ENCODE measurements around the gene LMLN. TPM values are rescaled to one million over a fixed set of nuclear protein-coding genes. Genes with fewer than 3 reads are reported as not detected.

Gene LMLN
- polyA plus RNA-seq, 1 donor (not counting 4 experiments of a cell fraction or from before 2014, with no cell fraction given) = 5.2 TPM

- H3K27me3 ChIP-seq (ENCODE audit: control insufficient read depth, extremely low read depth, insufficient read depth, low read length) = no peaks in the 10 kb centered on the region
- H3K9me1 ChIP-seq (ENCODE audit: control insufficient read depth, extremely low read depth, insufficient read depth, low read length) = no peaks in the 10 kb centered on the region
- no peak overlapping the region for H3K4me3 ChIP-seq (ENCODE audit: control insufficient read depth in 2 of 3, extremely low read depth in 1 of 3, insufficient read depth in 2 of 3, low read depth in 1 of 3, low read length in 3 of 3)
- TF ChIP-seq CTCF (optimal IDR thresholded peaks at IDR 0.05 in 1 of 3, IDR thresholded peaks at IDR 0.05 in 1 of 3, conservative IDR thresholded peaks at IDR 0.05 in 1 of 3; ENCODE audit: extremely low read depth in 1 of 3, insufficient read depth in 2 of 3, low read length in 3 of 3) = no peak
- TF ChIP-seq EZH2 (IDR thresholded peaks at IDR 0.05; ENCODE audit: low read length) = no peak
- H3K27ac ChIP-seq (ENCODE audit: control insufficient read depth, insufficient read depth, low read length) = no peak overlapping the region
- no peak overlapping the region for H2AFZ ChIP-seq (ENCODE audit: control insufficient read depth, low read length)
- dilution Hi-C loops (cut with MboI; ENCODE audit: extremely low pct_ligation_motif_present, low sequenced_read_pairs) = no loop called here
- H4K20me1 ChIP-seq (ENCODE audit: control insufficient read depth, extremely low read depth, insufficient read depth, low read length) = no peaks in the 10 kb centered on the region
- H3K79me2 ChIP-seq (ENCODE audit: control insufficient read depth, insufficient read depth, low read length) = no peaks in the 10 kb centered on the region
- H3K36me3 ChIP-seq (ENCODE audit: control insufficient read depth in 2 of 2, extremely low read depth in 1 of 2, insufficient read depth in 2 of 2, low read length in 2 of 2) = no peaks in the 10 kb centered on the region
- H3K4me1 ChIP-seq (ENCODE audit: control insufficient read depth, extremely low read depth, insufficient read depth, low read length) = no peaks in the 10 kb centered on the region
- H3K9me3 ChIP-seq (ENCODE audit: control insufficient read depth, low read depth, low read length) = no peaks in the 10 kb centered on the region
- H3K4me2 ChIP-seq (ENCODE audit: control insufficient read depth, extremely low read depth, insufficient read depth, low read depth, low read length) = no peak overlapping the region
- FAIRE-seq = no peak
- H3K9ac ChIP-seq (ENCODE audit: control insufficient read depth, extremely low read depth, insufficient read depth, low read length) = no peak overlapping the region
- DNase-seq (ENCODE audit: low read depth, low spot score) = no peak
Observed at GRCh38 chr3:198046120-198046857, 86.3 kb downstream of the LMLN start.

GRCh38 chr3:198048445-198048844 is 88.4 kb downstream of the LMLN start:
- FAIRE-seq = no peak
- H3K9ac ChIP-seq (ENCODE audit: control insufficient read depth, extremely low read depth, insufficient read depth, low read length) = no peak overlapping the region
- H3K9me3 ChIP-seq (ENCODE audit: control insufficient read depth, low read depth, low read length) = no peaks in the 10 kb centered on the region
- H3K79me2 ChIP-seq (ENCODE audit: control insufficient read depth, insufficient read depth, low read length) = no peaks in the 10 kb centered on the region
- H3K9me1 ChIP-seq (ENCODE audit: control insufficient read depth, extremely low read depth, insufficient read depth, low read length) = no peaks in the 10 kb centered on the region
- DNase-seq (ENCODE audit: low read depth, low spot score) = no peak
- H3K4me2 ChIP-seq (ENCODE audit: control insufficient read depth, extremely low read depth, insufficient read depth, low read depth, low read length) = no peak overlapping the region
- dilution Hi-C loops (cut with MboI; ENCODE audit: extremely low pct_ligation_motif_present, low sequenced_read_pairs) = no loop called here
- H4K20me1 ChIP-seq (ENCODE audit: control insufficient read depth, extremely low read depth, insufficient read depth, low read length) = no peaks in the 10 kb centered on the region
- no peaks in the 10 kb centered on the region for H3K27me3 ChIP-seq (ENCODE audit: control insufficient read depth, extremely low read depth, insufficient read depth, low read length)
- no peaks in the 10 kb centered on the region for H3K4me1 ChIP-seq (ENCODE audit: control insufficient read depth, extremely low read depth, insufficient read depth, low read length)
- TF ChIP-seq CTCF (optimal IDR thresholded peaks at IDR 0.05 in 1 of 3, IDR thresholded peaks at IDR 0.05 in 1 of 3, conservative IDR thresholded peaks at IDR 0.05 in 1 of 3; ENCODE audit: extremely low read depth in 1 of 3, insufficient read depth in 2 of 3, low read length in 3 of 3) (no peak), EZH2 (IDR thresholded peaks at IDR 0.05; ENCODE audit: low read length) (no peak)
- no peaks in the 10 kb centered on the region for H3K36me3 ChIP-seq (ENCODE audit: control insufficient read depth in 2 of 2, extremely low read depth in 1 of 2, insufficient read depth in 2 of 2, low read length in 2 of 2)
- no peak overlapping the region for H3K4me3 ChIP-seq (ENCODE audit: control insufficient read depth in 2 of 3, extremely low read depth in 1 of 3, insufficient read depth in 2 of 3, low read depth in 1 of 3, low read length in 3 of 3)
- no peak overlapping the region for H3K27ac ChIP-seq (ENCODE audit: control insufficient read depth, insufficient read depth, low read length)
- H2AFZ ChIP-seq (ENCODE audit: control insufficient read depth, low read length) = no peak overlapping the region

Measured in keratinocyte (primary cell).